MM.1S (cell line): ENCODE results near the gene JADE1.

Source experiments
- DNase-seq: peaks from one replicate; pipeline ENCODE4 v3.0.0-alpha.2; 2015
- H2AFZ ChIP-seq: fragments of 300-600 bp; sonication (generic); 2 replicates; pipeline ENCODE4 v1.6.0; 2016; ENCODE audit warnings: antibody characterized with exemption, low read length
- H3F3A ChIP-seq: fragments of 300-600 bp; sonication (generic); 2 replicates; pipeline ENCODE4 v1.6.1; 2016; ENCODE audit warnings: mild to moderate bottlenecking, antibody characterized with exemption, low read length, moderate library complexity, mixed read lengths; ENCODE audit not compliant: insufficient read depth
- H3K27ac ChIP-seq: fragments of 300-600 bp; sonication (generic); 2 replicates; pipeline ENCODE4 v1.5.1; 2016; ENCODE audit warnings: mild to moderate bottlenecking, low read length
- H3K27me3 ChIP-seq: fragments of 300-600 bp; sonication (generic); replicated peaks from 2 replicates; pipeline ENCODE4 v1.6.0; 2016; ENCODE audit warnings: low read length; ENCODE audit not compliant: insufficient read depth
- H3K36me3 ChIP-seq: fragments of 300-600 bp; sonication (generic); replicated peaks from 2 replicates; pipeline ENCODE4 v1.6.1; 2016; ENCODE audit warnings: mild to moderate bottlenecking, low read length, mixed read lengths; ENCODE audit not compliant: insufficient read depth
- H3K4me1 ChIP-seq: fragments of 300-600 bp; sonication (generic); 2 replicates; pipeline ENCODE4 v1.6.1; 2016; ENCODE audit warnings: low read length, mixed read lengths
- H3K4me2 ChIP-seq: fragments of 300-600 bp; sonication (generic); 2 replicates; pipeline ENCODE4 v1.6.0; 2016; ENCODE audit warnings: low read depth, low read length
- H3K4me3 ChIP-seq: fragments of 300-600 bp; sonication (generic); 2 replicates; pipeline ENCODE4 v1.5.1; 2016; ENCODE audit warnings: low read length, mixed read lengths
- H3K79me2 ChIP-seq: fragments of 300-600 bp; sonication (generic); 2 replicates; pipeline ENCODE4 v1.6.1; 2016; ENCODE audit warnings: mixed run types, low read length, mixed read lengths
- H3K9ac ChIP-seq: fragments of 300-600 bp; sonication (generic); 2 replicates; pipeline ENCODE4 v1.6.1; 2016; ENCODE audit warnings: low read length, mixed read lengths
- H3K9me2 ChIP-seq: fragments of 300-600 bp; sonication (generic); replicated peaks from 2 replicates; pipeline ENCODE4 v1.6.1; 2016; ENCODE audit warnings: mild to moderate bottlenecking, low read length, mixed read lengths; ENCODE audit not compliant: insufficient read depth
- H3K9me3 ChIP-seq: fragments of 300-600 bp; sonication (generic); replicated peaks from 2 replicates; pipeline ENCODE4 v1.6.1; 2016; ENCODE audit warnings: mild to moderate bottlenecking, low read length, mixed read lengths; ENCODE audit not compliant: insufficient read depth
- H4K20me1 ChIP-seq: fragments of 300-600 bp; sonication (generic); 2 replicates; pipeline ENCODE4 v1.6.1; 2016; ENCODE audit warnings: mild to moderate bottlenecking, low read length, moderate library complexity, mixed read lengths; ENCODE audit not compliant: insufficient read depth
- EZH2 ChIP-seq: fragments of 300-600 bp; sonication (generic); optimal IDR thresholded peaks from 2 replicates; pipeline ENCODE3; 2017; ENCODE audit warnings: low read depth, mild to moderate bottlenecking, antibody characterized with exemption, low read length, mixed read lengths
- EZH2phosphoT487 ChIP-seq: fragments of 300-600 bp; sonication (generic); IDR thresholded peaks from 2 replicates; pipeline ENCODE4 v1.6.1; 2018; ENCODE audit warnings: antibody characterized with exemption, low read length
- TF ChIP-seq, protein P1 (sequence below): fragments of 300-600 bp; sonication (generic); IDR thresholded peaks from 2 replicates; pipeline ENCODE4 v1.5.1; 2016; ENCODE audit warnings: antibody characterized with exemption, low read length, mixed read lengths

The JADE1 gene

DNA sequence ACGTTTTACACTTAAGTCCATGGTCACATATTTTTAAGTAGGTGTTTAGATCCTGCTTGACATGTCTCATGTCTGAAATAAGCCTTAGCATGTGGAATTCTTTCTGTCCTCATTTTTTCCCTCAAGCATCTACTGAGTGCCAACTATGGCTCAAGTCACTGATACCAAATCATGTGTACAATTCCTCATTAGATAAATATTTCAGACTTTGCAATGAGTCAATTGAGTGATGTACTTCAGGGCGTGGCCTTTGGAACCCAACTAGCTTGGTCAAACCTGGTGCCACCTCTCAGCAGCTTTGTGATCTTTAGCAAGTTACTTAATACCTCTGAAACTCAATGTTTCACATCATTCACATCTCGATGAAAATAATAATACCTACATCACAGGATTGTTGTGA is 12.6 kb upstream of the JADE1 start:
- Histone ChIP-seq H2AFZ (no peak overlapping the region), H3K9me2 (no peaks in the 10 kb centered on the region), H3K27me3 (no peaks in the 10 kb centered on the region), H3K79me2 (no peaks in the 10 kb centered on the region), H3K4me1 (no peaks in the 10 kb centered on the region), H3K9ac (no peak overlapping the region), H3K4me3 (no peak overlapping the region), H3K36me3 (no peaks in the 10 kb centered on the region), H3K4me2 (no peak overlapping the region), H3K9me3 (no peaks in the 10 kb centered on the region), H4K20me1 (no peaks in the 10 kb centered on the region), H3F3A (no peaks in the 10 kb centered on the region), H3K27ac (no peak overlapping the region)
- TF ChIP-seq EZH2phosphoT487: no peak
- TF ChIP-seq, protein P1, sequence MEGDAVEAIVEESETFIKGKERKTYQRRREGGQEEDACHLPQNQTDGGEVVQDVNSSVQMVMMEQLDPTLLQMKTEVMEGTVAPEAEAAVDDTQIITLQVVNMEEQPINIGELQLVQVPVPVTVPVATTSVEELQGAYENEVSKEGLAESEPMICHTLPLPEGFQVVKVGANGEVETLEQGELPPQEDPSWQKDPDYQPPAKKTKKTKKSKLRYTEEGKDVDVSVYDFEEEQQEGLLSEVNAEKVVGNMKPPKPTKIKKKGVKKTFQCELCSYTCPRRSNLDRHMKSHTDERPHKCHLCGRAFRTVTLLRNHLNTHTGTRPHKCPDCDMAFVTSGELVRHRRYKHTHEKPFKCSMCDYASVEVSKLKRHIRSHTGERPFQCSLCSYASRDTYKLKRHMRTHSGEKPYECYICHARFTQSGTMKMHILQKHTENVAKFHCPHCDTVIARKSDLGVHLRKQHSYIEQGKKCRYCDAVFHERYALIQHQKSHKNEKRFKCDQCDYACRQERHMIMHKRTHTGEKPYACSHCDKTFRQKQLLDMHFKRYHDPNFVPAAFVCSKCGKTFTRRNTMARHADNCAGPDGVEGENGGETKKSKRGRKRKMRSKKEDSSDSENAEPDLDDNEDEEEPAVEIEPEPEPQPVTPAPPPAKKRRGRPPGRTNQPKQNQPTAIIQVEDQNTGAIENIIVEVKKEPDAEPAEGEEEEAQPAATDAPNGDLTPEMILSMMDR: no peak
- no peak for TF ChIP-seq EZH2
- no peak for DNase-seq

DNA sequence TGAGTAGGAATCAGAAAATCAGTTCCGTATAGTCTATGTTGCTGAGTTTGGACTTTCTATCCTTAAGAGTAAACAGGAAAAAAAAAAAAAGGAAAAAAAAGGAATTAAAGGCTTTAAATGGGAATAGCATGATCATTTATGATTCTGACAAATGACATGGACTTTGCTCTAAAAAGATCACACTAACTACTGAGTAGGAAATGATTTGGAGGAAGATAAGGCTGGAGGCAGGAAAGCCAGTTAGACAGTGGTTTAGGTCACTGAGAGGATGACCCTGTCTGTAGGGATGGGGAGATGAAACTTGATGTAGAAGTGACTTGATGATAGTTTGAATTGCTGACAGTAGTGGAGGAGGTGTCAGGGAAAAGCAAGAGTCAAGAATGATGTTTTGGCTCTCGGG is 9.2 kb upstream of the JADE1 start:
- peaks cover 8% of the 10 kb centered on the region for H3F3A ChIP-seq
- no peak overlapping the region for H3K9ac ChIP-seq
- H3K36me3 ChIP-seq: no peaks in the 10 kb centered on the region
- H4K20me1 ChIP-seq: no peaks in the 10 kb centered on the region
- H3K27ac ChIP-seq: no peak overlapping the region
- H3K4me1 ChIP-seq: peaks cover 21% of the 10 kb centered on the region
- H3K4me3 ChIP-seq: no peak overlapping the region
- no peaks in the 10 kb centered on the region for H3K79me2 ChIP-seq
- no peaks in the 10 kb centered on the region for H3K9me2 ChIP-seq
- DNase-seq: no peak
- no peaks in the 10 kb centered on the region for H3K9me3 ChIP-seq
- TF ChIP-seq, protein P1: no peak
- TF ChIP-seq EZH2: no peak
- no peak for TF ChIP-seq EZH2phosphoT487
- no peak overlapping the region for H2AFZ ChIP-seq
- H3K4me2 ChIP-seq: no peak overlapping the region
- H3K27me3 ChIP-seq: no peaks in the 10 kb centered on the region

DNA sequence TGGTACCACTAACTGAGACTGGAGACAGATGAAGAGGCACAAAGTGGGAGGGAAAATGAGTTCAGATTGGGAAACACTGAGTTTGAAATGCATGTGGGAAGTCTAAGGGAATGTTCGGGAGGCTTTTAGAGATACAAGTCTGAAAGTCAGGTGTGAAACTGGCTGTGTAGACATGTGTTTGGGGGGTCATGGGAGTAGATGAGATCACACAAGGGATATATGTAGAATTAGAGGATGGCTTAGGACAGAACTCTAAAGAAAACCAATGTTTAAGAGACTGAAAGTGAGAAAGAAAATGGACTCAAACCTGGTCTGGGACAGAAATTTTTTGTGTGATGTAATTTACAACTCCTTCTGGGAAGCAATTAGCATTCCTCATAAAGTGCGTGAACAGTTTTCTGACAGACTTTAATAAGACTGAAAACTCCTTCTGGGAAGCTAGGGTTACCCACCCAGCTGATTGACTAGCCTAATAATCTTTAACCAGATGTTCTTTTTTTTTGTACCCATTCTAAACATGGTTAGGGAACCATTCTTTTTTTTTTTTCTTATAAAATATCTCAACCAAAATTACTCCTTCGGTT is 8.7 kb upstream of the JADE1 start:
- no peaks in the 10 kb centered on the region for H4K20me1 ChIP-seq
- no peaks in the 10 kb centered on the region for H3K27me3 ChIP-seq
- no peak overlapping the region for H3K9ac ChIP-seq
- no peaks in the 10 kb centered on the region for H3K9me2 ChIP-seq
- H3K4me3 ChIP-seq: no peak overlapping the region
- H2AFZ ChIP-seq: no peak overlapping the region
- H3K4me1 ChIP-seq: peaks cover 21% of the 10 kb centered on the region
- H3F3A ChIP-seq: peaks cover 8% of the 10 kb centered on the region
- H3K9me3 ChIP-seq: no peaks in the 10 kb centered on the region
- no peak for TF ChIP-seq EZH2
- TF ChIP-seq EZH2phosphoT487: no peak
- TF ChIP-seq, protein P1: no peak
- no peak for DNase-seq
- no peaks in the 10 kb centered on the region for H3K79me2 ChIP-seq
- H3K36me3 ChIP-seq: no peaks in the 10 kb centered on the region
- H3K27ac ChIP-seq: no peak overlapping the region
- H3K4me2 ChIP-seq: no peak overlapping the region
